Neural progenitor cell (in vitro differentiated cells): ENCODE data around the gene PRDX5.

Experiments
- CTCF ChIP-seq: fragments of 200-600 bp; sonication (generic); IDR thresholded peaks from 2 replicates; pipeline ENCODE4 v1.5.1; 2017; ENCODE audit warnings: antibody characterized with exemption, mild to moderate bottlenecking
- EZH2phosphoT487 ChIP-seq: fragments of 200-600 bp; sonication (generic); IDR thresholded peaks from 2 replicates; pipeline ENCODE4 v1.6.1; 2017; ENCODE audit warnings: antibody characterized with exemption

- no peak for TF ChIP-seq CTCF
- TF ChIP-seq EZH2phosphoT487 = no peak
Measured at GRCh38 chr11:64306563-64306875, 11.4 kb upstream of the PRDX5 start.
